H9 (cell line): ENCODE results near the gene PTPRN2. TPM values are rescaled to one million over a fixed set of nuclear protein-coding genes. Genes with fewer than 3 reads are reported as not detected.

Experiments
- DNase-seq: peaks from one replicate; pipeline ENCODE4 v3.0.0-alpha.2; 2017
- H2AFZ ChIP-seq: one replicate; pipeline ENCODE4 v1.6.1; 2013; ENCODE audit warnings: mild to moderate bottlenecking, low read length, control low read depth, moderate library complexity
- H2AK5ac ChIP-seq: 2 replicates; pipeline ENCODE4 v1.6.1; 2013; ENCODE audit warnings: low read length, control low read depth, mixed read lengths; ENCODE audit not compliant: insufficient read length
- H2BK120ac ChIP-seq: one replicate; pipeline ENCODE4 v1.6.1; 2013; ENCODE audit warnings: low read depth, mild to moderate bottlenecking, low read length, control low read depth, inconsistent platforms; ENCODE audit not compliant: poor library complexity, severe bottlenecking
- H2BK12ac ChIP-seq: 2 replicates; pipeline ENCODE4 v1.6.1; 2013; ENCODE audit warnings: low read length, control low read depth, mixed read lengths, low read depth; ENCODE audit not compliant: insufficient read length
- H2BK15ac ChIP-seq: 2 replicates; pipeline ENCODE4 v1.6.1; 2013; ENCODE audit warnings: low read depth, low read length, control low read depth
- H2BK20ac ChIP-seq: one replicate; pipeline ENCODE4 v1.6.1; 2013; ENCODE audit warnings: low read depth, mild to moderate bottlenecking, low read length, control low read depth, inconsistent platforms; ENCODE audit not compliant: poor library complexity, severe bottlenecking
- H2BK5ac ChIP-seq: 2 replicates; pipeline ENCODE4 v1.6.1; 2013; ENCODE audit warnings: low read length, control low read depth, mixed read lengths; ENCODE audit not compliant: insufficient read length
- H3K14ac ChIP-seq: 2 replicates; pipeline ENCODE4 v1.6.1; 2013; ENCODE audit warnings: low read length, control low read depth; ENCODE audit not compliant: insufficient read depth
- H3K18ac ChIP-seq: 2 replicates; pipeline ENCODE4 v1.6.1; 2013; ENCODE audit warnings: low read depth, mild to moderate bottlenecking, mixed read lengths, low read length, control low read depth; ENCODE audit not compliant: insufficient read length
- H3K23ac ChIP-seq: 2 replicates; pipeline ENCODE4 v1.6.1; 2013; ENCODE audit warnings: low read length, control low read depth, mixed read lengths, low read depth; ENCODE audit not compliant: insufficient read length
- H3K23me2 ChIP-seq: 2 replicates; pipeline ENCODE4 v1.6.1; 2013; ENCODE audit warnings: low read depth, mild to moderate bottlenecking, mixed read lengths, low read length, control low read depth; ENCODE audit not compliant: insufficient read length, poor library complexity, severe bottlenecking
- H3K27ac ChIP-seq: 2 replicates; pipeline ENCODE4 v1.5.1; 2013; ENCODE audit warnings: low read length, control low read depth, mixed read lengths, low read depth; ENCODE audit not compliant: insufficient read length
- H3K27me3 ChIP-seq: 2 replicates; pipeline ENCODE4 v1.6.1; 2013; ENCODE audit warnings: low read length, control low read depth, inconsistent platforms; ENCODE audit not compliant: insufficient read depth
- H3K4ac ChIP-seq: 2 replicates; pipeline ENCODE4 v1.6.1; 2013; ENCODE audit warnings: low read depth, mild to moderate bottlenecking, control low read depth, inconsistent platforms, low read length, moderate library complexity
- H3K4me1 ChIP-seq: 2 replicates; pipeline ENCODE4 v1.6.1; 2013; ENCODE audit warnings: low read length, control low read depth, inconsistent platforms; ENCODE audit not compliant: insufficient read depth
- H3K4me2 ChIP-seq: 2 replicates; pipeline ENCODE4 v1.6.1; 2013; ENCODE audit warnings: low read length, control low read depth, mixed read lengths; ENCODE audit not compliant: insufficient read length, insufficient read depth
- H3K56ac ChIP-seq: 2 replicates; pipeline ENCODE4 v1.6.1; 2013; ENCODE audit warnings: low read depth, mild to moderate bottlenecking, mixed read lengths, low read length, control low read depth; ENCODE audit not compliant: insufficient read length
- H3K79me1 ChIP-seq: 2 replicates; pipeline ENCODE4 v1.6.1; 2013; ENCODE audit warnings: low read depth, mild to moderate bottlenecking, moderate library complexity, low read length, control low read depth, inconsistent platforms; ENCODE audit not compliant: insufficient read depth, poor library complexity, severe bottlenecking
- H3K79me2 ChIP-seq: 2 replicates; pipeline ENCODE4 v1.6.1; 2013; ENCODE audit warnings: low read length, control low read depth, inconsistent platforms; ENCODE audit not compliant: insufficient read depth
- H3K9ac ChIP-seq: 2 replicates; pipeline ENCODE4 v1.6.1; 2013; ENCODE audit warnings: low read length, control low read depth, mixed read lengths; ENCODE audit not compliant: insufficient read length; ENCODE audit errors: extremely low read depth
- H3K9me3 ChIP-seq: one replicate; pipeline ENCODE4 v1.6.1; 2013; ENCODE audit warnings: low read depth, low read length, inconsistent platforms; ENCODE audit not compliant: control insufficient read depth
- H3T11ph ChIP-seq: one replicate; pipeline ENCODE4 v1.6.1; 2013; ENCODE audit warnings: mild to moderate bottlenecking, low read length, control low read depth, inconsistent platforms
- H4K20me1 ChIP-seq: one replicate; pipeline ENCODE4 v1.6.1; 2013; ENCODE audit not compliant: control insufficient read depth, insufficient read length, insufficient read depth
- H4K5ac ChIP-seq: 2 replicates; pipeline ENCODE4 v1.6.1; 2013; ENCODE audit warnings: low read depth, mild to moderate bottlenecking, mixed read lengths, low read length, control low read depth; ENCODE audit not compliant: insufficient read length
- H4K8ac ChIP-seq: replicated peaks from 2 replicates; pipeline ENCODE4 v1.6.1; 2013; ENCODE audit warnings: low read length, control low read depth, mixed read lengths, low read depth; ENCODE audit not compliant: insufficient read length
- H4K91ac ChIP-seq: 2 replicates; pipeline ENCODE4 v1.6.1; 2013; ENCODE audit warnings: low read depth, mild to moderate bottlenecking, moderate library complexity, mixed read lengths, low read length, control low read depth; ENCODE audit not compliant: insufficient read length
- H3K27ac Mint-ChIP-seq, 3 experiments: 2 replicates in 2 of 3; 3 replicates in 1 of 3; pipeline ENCODE4 v1.8.0; 2020 to 2021; ENCODE audit warnings: mixed read lengths in 3 of 3, mild to moderate bottlenecking in 1 of 3, moderate library complexity in 1 of 3
- H3K27me3 Mint-ChIP-seq: 2 replicates; pipeline ENCODE4 v1.8.0; 2021; ENCODE audit warnings: low read depth, mild to moderate bottlenecking, moderate library complexity, mixed read lengths
- H3K36me3 Mint-ChIP-seq, 3 experiments: 2 replicates in 2 of 3; 3 replicates in 1 of 3; pipeline ENCODE4 v1.8.0; 2020 to 2021; ENCODE audit warnings: low read depth in 3 of 3, mixed read lengths in 3 of 3; ENCODE audit not compliant: insufficient read depth in 1 of 3
- H3K4me1 Mint-ChIP-seq, 2 experiments: 2 replicates each; pipeline ENCODE4 v1.8.0; 2020; ENCODE audit warnings: mixed read lengths in 2 of 2
- H3K4me3 Mint-ChIP-seq, 2 experiments: 2 replicates in 1 of 2; 3 replicates in 1 of 2; pipeline ENCODE4 v1.8.0; 2020 to 2021; ENCODE audit warnings: mild to moderate bottlenecking in 2 of 2, mixed read lengths in 2 of 2, moderate library complexity in 1 of 2
- H3K9me3 Mint-ChIP-seq, 2 experiments: 2 replicates in 1 of 2; 3 replicates in 1 of 2; pipeline ENCODE4 v1.8.0; 2020; ENCODE audit warnings: mild to moderate bottlenecking in 2 of 2, mixed read lengths in 2 of 2, moderate library complexity in 1 of 2
- CTCF ChIP-seq: fragments of 200-600 bp; sonication (generic); conservative IDR thresholded peaks from 3 replicates; pipeline ENCODE4 v1.8.0; 2021; ENCODE audit warnings: antibody characterized with exemption, mild to moderate bottlenecking
- WGBS: extraction: QIAGEN DNeasy Blood & Tissue Kit; methylation state at CpG from one replicate; pipeline ENCODE4 v1.1.7; 2013; ENCODE audit warnings: missing lambda C conversion rate, low lambda C conversion rate, mixed read lengths; ENCODE audit not compliant: insufficient read length; ENCODE audit errors: extremely low coverage; 5-methylcytosine and 5-hydroxymethylcytosine counted together
- total RNA-seq: library from RNA; stranded (reverse); gene quantifications from 2 replicates; pipeline ENCODE4 v1.2.1, GENCODE V29; 2021

Gene PTPRN2
- total RNA-seq, 1 experiment from 2014 or later, result 5.2 TPM

DNA sequence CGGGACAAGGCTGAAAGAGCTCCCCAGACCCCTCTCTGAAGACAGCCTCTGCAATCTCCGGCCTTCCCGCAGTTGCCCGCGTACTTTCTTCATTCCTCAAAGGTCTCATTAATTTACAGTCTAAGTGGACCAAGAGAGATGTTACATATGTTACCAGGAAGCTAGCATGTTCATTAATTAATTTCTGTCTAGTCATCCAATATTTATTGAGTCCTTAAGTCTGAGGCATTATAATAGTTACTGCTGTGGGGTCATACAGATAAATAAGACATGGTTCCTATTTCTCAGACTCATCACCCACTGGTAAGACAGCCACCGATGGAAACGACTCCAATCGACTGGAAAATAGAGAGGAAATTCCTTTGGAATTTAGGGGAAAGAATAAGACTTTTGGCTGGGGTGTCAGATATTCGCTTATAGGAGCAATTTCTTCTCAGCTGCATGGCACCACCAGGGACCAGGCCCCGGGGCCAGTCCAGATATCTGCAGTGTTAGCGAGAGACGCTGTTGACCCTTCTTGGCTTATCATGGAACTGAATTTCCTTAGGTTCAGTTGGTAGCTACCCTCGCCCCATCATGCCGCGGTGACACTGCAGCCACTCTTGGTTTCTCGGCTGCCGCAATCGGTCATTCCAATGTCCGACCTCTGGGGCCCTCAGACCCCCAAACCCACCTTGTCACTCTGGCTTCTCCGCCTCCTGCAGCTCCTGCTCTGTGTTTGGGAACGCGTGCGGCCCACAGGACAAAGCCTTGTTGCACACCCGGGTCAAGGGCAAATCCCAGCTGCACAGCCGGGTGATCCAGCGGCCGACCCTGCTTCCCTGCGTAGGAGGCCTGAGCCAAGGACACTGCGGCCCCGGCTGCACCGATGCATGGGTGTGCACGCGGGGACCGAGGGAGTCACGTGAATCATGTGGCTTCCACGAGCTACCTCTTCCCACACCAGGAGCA is 867.6 kb downstream of the PTPRN2 start:
- H3K4me1 Mint-ChIP-seq, result peaks cover 0 to 2% of the 10 kb centered on the region in 2 experiments; a peak in 1 of 4 replicates
- H2BK120ac ChIP-seq, result no peak overlapping the region
- no peaks in the 10 kb centered on the region for H3K23me2 ChIP-seq
- no peak overlapping the region for H2AK5ac ChIP-seq
- H3K27me3 ChIP-seq, result no peaks in the 10 kb centered on the region
- no peak overlapping the region for H2BK12ac ChIP-seq
- no peaks in the 10 kb centered on the region for H3K9me3 ChIP-seq
- H3K27me3 Mint-ChIP-seq, result peaks cover 39% of the 10 kb centered on the region
- H4K20me1 ChIP-seq, result no peaks in the 10 kb centered on the region
- H3K4me2 ChIP-seq, result no peak overlapping the region
- H3K27ac ChIP-seq, result no peak overlapping the region
- H3K56ac ChIP-seq, result no peak overlapping the region
- no peaks in the 10 kb centered on the region for H3K79me1 ChIP-seq
- no CpG with 5 or more reads among the region's 36 CpGs for WGBS
- no peak overlapping the region for H3K23ac ChIP-seq
- no peak overlapping the region for H3T11ph ChIP-seq
- H3K79me2 ChIP-seq, result no peaks in the 10 kb centered on the region
- no peak overlapping the region for H3K9ac ChIP-seq
- peak overlapping the region in 1 of 3 experiments; percentile 27; a peak in 1 of 7 replicates for H3K27ac Mint-ChIP-seq
- H2AFZ ChIP-seq, result no peak overlapping the region
- no peaks in the 10 kb centered on the region for H3K4me1 ChIP-seq
- DNase-seq, result no peak
- no peak for TF ChIP-seq CTCF
- no peak overlapping the region for H2BK20ac ChIP-seq
- no peak overlapping the region for H3K14ac ChIP-seq
- H3K4me3 Mint-ChIP-seq, result no peak overlapping the region
- H2BK5ac ChIP-seq, result no peak overlapping the region
- H3K9me3 Mint-ChIP-seq, result peaks cover 0 to 2% of the 10 kb centered on the region in 2 experiments; a peak in 2 of 5 replicates
- H4K91ac ChIP-seq, result no peak overlapping the region
- no peak overlapping the region for H2BK15ac ChIP-seq
- no peak overlapping the region for H4K5ac ChIP-seq
- H3K36me3 Mint-ChIP-seq, result no peaks in the 10 kb centered on the region
- no peak overlapping the region for H4K8ac ChIP-seq
- H3K4ac ChIP-seq, result no peak overlapping the region
- H3K18ac ChIP-seq, result no peak overlapping the region
